Ureter (tissue), 1 donor: ENCODE results near the gene GMPPA. TPM values are rescaled to one million over a fixed set of nuclear protein-coding genes. Genes with fewer than 3 reads are reported as not detected.

Experiments used
- total RNA-seq: library from RNA; stranded (reverse); gene quantifications from one replicate; pipeline ENCODE4 v1.2.4, GENCODE V29; 2023
- donor health status: DM: yes; HTN: yes; CAD: no.

Gene GMPPA
- total RNA-seq, 1 donor from 2014 or later, result 31.9 TPM

Other genes starting within 250 kb of the GMPPA start
- not detected for gene TUBA4B, start 245.6 kb upstream of the GMPPA start, total RNA-seq
- gene TUBA4A, start 245.0 kb upstream of the GMPPA start, total RNA-seq, result 85.1 TPM
- gene DNAJB2, start 219.5 kb upstream of the GMPPA start, total RNA-seq, result 93.6 TPM
- not detected for gene PTPRN, start 189.5 kb upstream of the GMPPA start, total RNA-seq
- gene RESP18, start 166.1 kb upstream of the GMPPA start, total RNA-seq, result not detected
- gene DNPEP, start 111.0 kb upstream of the GMPPA start, total RNA-seq, result 86.6 TPM
- gene DES, start 80.5 kb upstream of the GMPPA start, total RNA-seq, result 1,211 TPM
- 76.6 TPM for gene SPEG, start 64.0 kb upstream of the GMPPA start, total RNA-seq
- gene ASIC4, start 15.6 kb downstream of the GMPPA start, total RNA-seq, result 0.13 TPM
- gene CHPF, start 44.9 kb downstream of the GMPPA start, total RNA-seq, result 49.6 TPM
- gene TMEM198, start 45.1 kb downstream of the GMPPA start, total RNA-seq, result 6.0 TPM
- gene OBSL1, start 72.6 kb downstream of the GMPPA start, total RNA-seq, result 89.1 TPM
- 0.78 TPM for gene INHA, start 73.4 kb downstream of the GMPPA start, total RNA-seq
- gene STK11IP, start 99.0 kb downstream of the GMPPA start, total RNA-seq, result 39.5 TPM
- 12.2 TPM for gene SLC4A3, start 128.7 kb downstream of the GMPPA start, total RNA-seq